GM18499 (cell line): Measurements from ENCODE around the gene CFL1.
"Not testable (repeated sequence)": the region's sequence is repeated elsewhere in the genome, so short reads cannot be mapped to it uniquely, and the experiment has no call there.

Experiments used
- ATAC-seq: cut with Tn5 transposase; IDR thresholded peaks from one replicate; pipeline ENCODE4 v1.9.1; 2021; ENCODE audit warnings: moderate number of reproducible peaks; ENCODE audit not compliant: insufficient read depth, unreplicated experiment

Gene CFL1

DNA sequence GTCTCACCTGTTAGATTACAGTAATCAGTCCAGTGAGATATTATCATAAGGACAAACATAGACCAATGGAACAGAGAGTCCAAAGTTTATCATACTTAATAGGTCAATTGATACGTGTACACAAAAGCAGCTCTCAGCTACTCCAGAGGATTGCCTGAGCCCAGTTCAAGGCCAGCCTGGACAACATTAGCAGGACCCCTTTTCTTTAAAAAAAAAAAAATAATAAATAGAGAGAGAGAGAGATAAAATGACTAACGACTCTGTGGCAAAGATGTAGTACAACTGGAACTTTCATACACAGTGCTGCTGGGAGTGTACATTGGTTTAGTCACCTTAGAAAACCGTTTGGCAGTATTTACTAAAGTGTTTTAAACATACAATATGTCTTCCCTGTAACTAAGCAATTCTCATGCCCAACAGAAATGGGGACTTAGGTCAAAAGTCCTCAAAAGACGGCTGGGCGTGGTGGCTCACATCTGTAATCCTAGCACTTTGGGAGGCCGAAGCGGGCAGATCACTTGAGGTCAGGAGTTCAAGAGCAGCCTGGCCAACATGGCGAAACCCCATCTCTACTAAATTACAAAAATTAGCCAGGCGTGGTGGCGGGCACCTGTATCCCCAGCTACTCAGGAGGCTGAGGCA lies 13.6 kb downstream of the CFL1 start:
- no peak for ATAC-seq

- ATAC-seq: no peak
Observed at GRCh38 chr11:65843811-65844210, 14.2 kb downstream of the CFL1 start.

GRCh38 chr11:65842144-65842543 lies 15.8 kb downstream of the CFL1 start:
- no peak for ATAC-seq

DNA sequence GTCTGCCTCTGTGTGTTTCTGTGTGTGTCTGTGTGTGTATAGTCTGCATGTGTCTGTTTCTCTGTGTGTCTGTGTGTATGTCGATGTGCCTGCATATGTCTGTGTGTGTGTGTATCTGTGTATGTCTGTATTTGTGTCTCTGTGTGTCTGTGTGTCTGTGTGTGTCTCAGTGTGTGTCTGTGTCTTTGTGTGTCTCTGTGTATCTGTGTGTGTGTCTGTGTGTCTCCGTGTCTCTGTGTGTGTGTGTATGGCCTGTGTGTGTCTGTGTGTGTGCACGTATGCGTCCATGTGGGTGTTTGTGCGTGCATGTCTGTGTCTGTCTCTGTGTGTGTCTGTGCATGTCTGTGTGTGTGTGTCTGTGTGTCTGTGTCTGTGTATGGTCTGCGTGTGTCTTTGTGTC lies 23.8 kb downstream of the CFL1 start:
- no peak for ATAC-seq

DNA sequence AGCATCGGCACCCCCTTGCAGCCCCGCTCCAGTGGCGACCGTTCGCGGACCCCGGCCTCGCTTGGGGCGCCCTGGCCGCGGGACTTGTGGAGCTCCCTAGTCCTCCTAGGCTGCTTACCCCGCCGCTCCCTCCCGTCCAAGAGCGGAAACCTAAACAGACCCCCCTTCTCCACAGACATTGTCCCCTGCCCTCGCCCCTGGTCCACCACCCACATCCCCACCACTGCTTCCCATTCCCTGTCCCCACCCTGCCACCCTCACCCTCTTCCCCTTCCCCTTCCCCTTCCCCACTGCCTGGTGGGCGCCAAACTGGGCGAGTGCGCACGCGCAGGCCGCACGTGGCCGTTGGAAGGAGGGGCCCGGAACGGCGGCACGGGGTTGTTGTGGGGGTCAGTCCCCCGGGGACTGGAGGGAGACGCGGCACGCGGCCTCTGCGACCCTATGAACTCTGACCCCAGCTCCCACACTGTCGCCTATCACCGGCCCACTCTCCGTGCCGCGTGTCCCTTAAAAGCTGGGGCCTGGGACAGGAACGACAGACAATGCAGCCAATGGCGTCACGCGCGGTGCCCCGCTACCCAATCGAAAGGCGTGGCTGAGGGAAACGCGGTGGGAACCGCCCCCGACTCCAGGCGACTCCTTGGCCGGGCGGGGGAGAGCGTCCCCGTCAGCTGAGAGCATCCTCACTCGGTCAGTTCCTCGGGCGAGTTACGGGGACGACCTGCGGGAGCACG lies 24.5 kb downstream of the CFL1 start, which contains the start of gene SNX32:
Gene SNX32 (plus strand): TSS at position 667 of the 734 bp plus-strand sequence. CDS start 103 bp downstream, outside the sequence.
- ATAC-seq: no peak

DNA sequence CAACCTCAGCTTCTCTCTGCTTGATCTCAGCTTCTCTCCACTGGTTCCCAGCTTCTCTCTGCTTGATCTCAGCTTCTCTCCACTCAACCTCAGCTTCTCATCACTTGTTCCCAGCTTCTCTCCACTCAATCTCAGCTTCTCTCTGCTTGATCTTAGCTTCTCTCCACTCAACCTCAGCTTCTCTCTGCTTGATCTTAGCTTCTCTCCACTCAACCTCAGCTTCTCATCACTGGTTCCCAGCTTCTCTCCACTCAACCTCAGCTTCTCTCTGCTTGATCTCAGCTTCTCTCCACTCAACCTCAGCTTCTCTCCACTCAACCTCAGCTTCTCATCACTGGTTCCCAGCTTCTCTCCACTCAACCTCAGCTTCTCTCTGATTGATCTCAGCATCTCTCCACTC lies 25.7 kb downstream of the CFL1 start:
- not testable (repeated sequence) for ATAC-seq

GRCh38 chr11:65829459-65829858 lies 28.5 kb downstream of the CFL1 start:
- no peak for ATAC-seq

GRCh38 chr11:65826984-65827735 lies 30.8 kb downstream of the CFL1 start:
- ATAC-seq: no peak

- no peak for ATAC-seq
Observed at GRCh38 chr11:65822776-65823528, 35.0 kb downstream of the CFL1 start.

GRCh38 chr11:65821107-65821506 lies 36.9 kb downstream of the CFL1 start:
- no peak for ATAC-seq

GRCh38 chr11:65817835-65818680 lies 39.9 kb downstream of the CFL1 start:
- peak; percentile 62 for ATAC-seq

DNA sequence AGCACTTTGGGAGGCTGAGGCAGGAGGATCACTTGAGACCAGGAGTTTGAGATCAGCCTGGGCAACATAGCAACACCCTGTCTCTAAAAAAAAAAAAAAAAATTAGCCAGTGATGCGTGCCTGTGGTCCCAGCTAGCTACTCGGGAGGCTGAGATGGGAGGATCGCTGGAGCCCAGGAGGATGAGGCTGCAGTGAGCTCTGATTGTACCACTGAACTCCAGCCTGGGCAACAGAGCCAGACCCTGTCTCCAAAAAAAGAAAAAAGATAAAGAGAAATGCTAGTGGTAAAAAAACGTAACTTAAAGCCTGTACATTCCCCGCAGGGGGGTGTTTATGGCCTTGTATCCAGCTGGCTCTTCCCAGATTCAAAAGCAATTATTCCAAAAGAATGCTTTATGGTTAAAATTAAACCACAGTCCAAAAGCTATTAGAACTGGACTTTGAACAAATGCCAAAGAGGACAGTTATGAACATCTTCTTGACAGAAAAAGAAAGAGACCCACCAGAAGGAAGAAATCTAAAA lies 40.6 kb downstream of the CFL1 start:
- no peak for ATAC-seq

GRCh38 chr11:65816696-65817095 lies 41.3 kb downstream of the CFL1 start:
- ATAC-seq: no peak

DNA sequence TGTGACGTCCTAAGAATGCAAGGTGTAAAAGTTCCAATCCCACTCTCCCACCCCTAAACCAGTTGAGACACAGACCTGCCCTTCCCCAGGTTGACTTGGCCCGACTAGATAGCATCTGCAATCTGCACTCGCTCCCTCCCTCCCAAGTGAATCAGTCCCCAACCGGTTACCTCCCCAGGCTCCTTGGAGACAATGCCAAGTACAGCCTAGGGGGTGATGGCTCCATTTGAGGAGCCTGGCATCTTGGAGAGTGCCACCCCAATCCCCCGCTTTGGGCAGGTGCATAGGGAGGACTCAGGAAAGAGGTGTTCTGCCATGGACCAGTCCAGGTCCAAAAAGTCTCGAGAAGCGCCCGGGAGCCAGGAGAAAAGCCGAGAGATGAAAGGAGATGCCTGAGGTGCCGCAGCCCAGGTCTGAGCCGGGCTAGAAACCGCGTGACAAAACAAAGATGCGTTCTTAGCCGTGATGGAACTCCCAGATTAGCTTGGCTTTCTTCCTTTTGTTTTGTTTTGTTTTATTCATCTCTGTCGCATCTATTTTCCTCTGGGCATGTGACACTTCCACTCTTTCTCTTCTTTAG lies 42.9 kb downstream of the CFL1 start:
- no peak for ATAC-seq

DNA sequence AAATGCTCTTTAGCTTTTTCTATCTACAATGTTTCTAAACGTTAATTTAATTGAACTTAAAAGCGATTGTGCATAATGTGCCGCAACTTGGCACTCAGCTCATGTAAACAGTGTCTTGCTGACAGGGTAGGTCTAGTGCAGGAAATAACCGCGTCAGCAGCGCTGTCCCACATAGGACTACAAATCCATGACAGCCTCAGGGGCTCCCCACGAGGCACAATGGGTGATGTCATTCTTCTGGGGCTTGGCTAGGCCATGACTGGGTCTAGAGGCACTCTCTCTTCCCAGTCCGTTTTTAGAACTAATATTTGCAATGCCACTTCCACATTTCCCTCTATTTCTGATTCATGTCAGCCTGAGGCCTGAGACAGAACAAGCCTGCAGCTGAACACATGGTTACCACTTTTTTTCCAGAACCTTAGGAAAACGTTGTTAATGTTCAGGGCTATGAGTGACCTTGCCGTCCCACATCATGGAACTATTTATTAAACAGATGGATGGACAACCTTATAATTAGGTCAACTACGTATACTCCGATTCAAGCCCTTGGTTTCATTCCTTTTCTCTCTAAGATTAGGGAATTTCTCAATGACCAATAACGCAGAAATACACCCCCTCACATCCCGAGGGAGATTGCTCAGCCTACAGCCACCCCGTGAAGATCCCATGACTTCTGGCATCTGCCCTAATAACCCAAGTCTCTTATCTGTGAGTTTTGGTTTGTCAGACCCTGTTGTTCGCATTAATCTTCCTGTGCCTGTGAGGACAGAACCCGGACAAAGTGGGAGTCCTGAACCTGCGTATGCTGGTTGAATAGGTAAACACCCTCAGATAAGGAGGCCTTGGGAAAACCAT lies 43.6 kb downstream of the CFL1 start:
- ATAC-seq: no peak

- ATAC-seq: no peak
Observed at GRCh38 chr11:65811764-65812475, 46.1 kb downstream of the CFL1 start.

GRCh38 chr11:65810046-65810868 lies 47.7 kb downstream of the CFL1 start:
- ATAC-seq: no peak
